ENCODE data around the gene TMEM38B.
"Not testable (repeated sequence)": the region's sequence is repeated elsewhere in the genome, so short reads cannot be mapped to it uniquely, and the experiment has no call there.

TMEM38B gene

GRCh38 chr9:105697871-105698270 lies 3.5 kb downstream of the TMEM38B start:
- no peak for DNase-seq (ENCODE audit: low read depth)
- H3K4me3 ChIP-seq (ENCODE audit: low read length) = no peak overlapping the region
- TF ChIP-seq CTCF (conservative IDR thresholded peaks at IDR 0.05; ENCODE audit: low read depth, low read length) = no peak

GRCh38 chr9:105698348-105698870 lies 4.1 kb downstream of the TMEM38B start:
- no peak for DNase-seq (ENCODE audit: low read depth)
- TF ChIP-seq CTCF (conservative IDR thresholded peaks at IDR 0.05; ENCODE audit: low read depth, low read length) = no peak
- H3K4me3 ChIP-seq (ENCODE audit: low read length) = no peak overlapping the region

- TF ChIP-seq CTCF (conservative IDR thresholded peaks at IDR 0.05; ENCODE audit: low read depth, low read length) = no peak
- no peak for DNase-seq (ENCODE audit: low read depth)
- H3K4me3 ChIP-seq (ENCODE audit: low read length) = no peak overlapping the region
These were observed 6.3 kb downstream of the TMEM38B start for GRCh38 chr9:105700668-105701067.

GRCh38 chr9:105701145-105701544 lies 6.8 kb downstream of the TMEM38B start:
- no peak for TF ChIP-seq CTCF (conservative IDR thresholded peaks at IDR 0.05; ENCODE audit: low read depth, low read length)
- no peak for DNase-seq (ENCODE audit: low read depth)
- no peak overlapping the region for H3K4me3 ChIP-seq (ENCODE audit: low read length)

- TF ChIP-seq CTCF (conservative IDR thresholded peaks at IDR 0.05; ENCODE audit: low read depth, low read length) = no peak
- no peak overlapping the region for H3K4me3 ChIP-seq (ENCODE audit: low read length)
- no peak for DNase-seq (ENCODE audit: low read depth)
These were observed 7.9 kb downstream of the TMEM38B start for GRCh38 chr9:105702207-105702606.

- H3K4me3 ChIP-seq (ENCODE audit: low read length); DNase-seq (ENCODE audit: low read depth): not testable (repeated sequence)
These were observed 9.3 kb downstream of the TMEM38B start for GRCh38 chr9:105703638-105704037.

- no peak for DNase-seq (ENCODE audit: low read depth)
- no peak overlapping the region for H3K4me3 ChIP-seq (ENCODE audit: low read length)
- TF ChIP-seq CTCF (conservative IDR thresholded peaks at IDR 0.05; ENCODE audit: low read depth, low read length) = no peak
These were observed 11.8 kb downstream of the TMEM38B start for GRCh38 chr9:105706156-105706555.

GRCh38 chr9:105708405-105708804 lies 14.1 kb downstream of the TMEM38B start:
- TF ChIP-seq CTCF (conservative IDR thresholded peaks at IDR 0.05; ENCODE audit: low read depth, low read length) = no peak
- DNase-seq (ENCODE audit: low read depth) = no peak
- no peak overlapping the region for H3K4me3 ChIP-seq (ENCODE audit: low read length)

All from retinal pigment epithelial cell (primary cell).